VCaP (cell line): ENCODE data around the gene MYRFL.

Experiments used
- H3K27ac ChIP-seq: fragments of 450-650 bp; 2 replicates; pipeline ENCODE4 v1.5.1; 2017
- TF ChIP-seq, protein P1 (sequence below): fragments of 450-650 bp; conservative IDR thresholded peaks from 2 replicates; pipeline ENCODE4 v1.5.1; 2017; ENCODE audit warnings: mild to moderate bottlenecking, moderate library complexity

The MYRFL gene

GRCh38 chr12:69996722-69997121, 171.7 kb downstream of the MYRFL start:
- TF ChIP-seq, protein P1, sequence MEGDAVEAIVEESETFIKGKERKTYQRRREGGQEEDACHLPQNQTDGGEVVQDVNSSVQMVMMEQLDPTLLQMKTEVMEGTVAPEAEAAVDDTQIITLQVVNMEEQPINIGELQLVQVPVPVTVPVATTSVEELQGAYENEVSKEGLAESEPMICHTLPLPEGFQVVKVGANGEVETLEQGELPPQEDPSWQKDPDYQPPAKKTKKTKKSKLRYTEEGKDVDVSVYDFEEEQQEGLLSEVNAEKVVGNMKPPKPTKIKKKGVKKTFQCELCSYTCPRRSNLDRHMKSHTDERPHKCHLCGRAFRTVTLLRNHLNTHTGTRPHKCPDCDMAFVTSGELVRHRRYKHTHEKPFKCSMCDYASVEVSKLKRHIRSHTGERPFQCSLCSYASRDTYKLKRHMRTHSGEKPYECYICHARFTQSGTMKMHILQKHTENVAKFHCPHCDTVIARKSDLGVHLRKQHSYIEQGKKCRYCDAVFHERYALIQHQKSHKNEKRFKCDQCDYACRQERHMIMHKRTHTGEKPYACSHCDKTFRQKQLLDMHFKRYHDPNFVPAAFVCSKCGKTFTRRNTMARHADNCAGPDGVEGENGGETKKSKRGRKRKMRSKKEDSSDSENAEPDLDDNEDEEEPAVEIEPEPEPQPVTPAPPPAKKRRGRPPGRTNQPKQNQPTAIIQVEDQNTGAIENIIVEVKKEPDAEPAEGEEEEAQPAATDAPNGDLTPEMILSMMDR: no peak
- no peak overlapping the region for H3K27ac ChIP-seq

DNA sequence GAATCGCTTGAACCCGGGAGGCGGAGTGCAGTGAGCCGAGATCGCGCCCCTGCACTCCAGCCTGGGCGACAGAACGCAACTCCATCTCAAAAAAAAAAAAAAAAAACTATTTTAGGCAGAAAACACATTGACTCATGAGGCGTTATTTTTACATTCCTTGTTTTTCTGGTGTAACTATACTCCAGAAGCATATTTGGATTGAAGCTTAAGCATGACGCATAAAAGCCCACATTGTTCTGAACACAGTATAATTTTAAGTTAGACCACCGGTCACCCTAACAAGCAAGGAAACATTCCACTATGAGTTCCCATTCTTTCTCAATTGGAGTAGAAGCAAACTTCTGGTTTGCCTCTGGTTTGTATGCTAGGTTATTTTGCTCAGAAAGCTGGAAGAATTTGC, 173.0 kb downstream of the MYRFL start:
- no peak overlapping the region for H3K27ac ChIP-seq
- TF ChIP-seq, protein P1: no peak

DNA sequence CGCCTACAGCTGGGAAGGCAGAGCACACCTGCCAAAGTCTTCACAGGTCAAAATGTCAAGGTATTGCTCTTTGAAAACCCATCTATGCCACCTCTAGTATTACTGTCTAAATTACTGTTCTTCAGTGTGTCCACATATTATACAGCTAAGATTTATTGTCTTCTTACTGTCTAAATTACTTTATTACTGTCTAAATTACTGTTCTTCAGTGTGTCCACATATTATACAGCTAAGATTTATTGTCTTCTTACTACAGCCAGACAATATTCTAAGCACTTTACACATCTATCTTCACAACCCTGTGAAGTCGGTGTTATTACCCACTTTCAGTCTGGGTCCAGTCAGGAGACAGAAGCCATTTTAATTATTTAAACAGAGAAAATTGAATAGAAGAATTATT, 173.9 kb downstream of the MYRFL start:
- TF ChIP-seq, protein P1: no peak
- H3K27ac ChIP-seq: no peak overlapping the region

DNA sequence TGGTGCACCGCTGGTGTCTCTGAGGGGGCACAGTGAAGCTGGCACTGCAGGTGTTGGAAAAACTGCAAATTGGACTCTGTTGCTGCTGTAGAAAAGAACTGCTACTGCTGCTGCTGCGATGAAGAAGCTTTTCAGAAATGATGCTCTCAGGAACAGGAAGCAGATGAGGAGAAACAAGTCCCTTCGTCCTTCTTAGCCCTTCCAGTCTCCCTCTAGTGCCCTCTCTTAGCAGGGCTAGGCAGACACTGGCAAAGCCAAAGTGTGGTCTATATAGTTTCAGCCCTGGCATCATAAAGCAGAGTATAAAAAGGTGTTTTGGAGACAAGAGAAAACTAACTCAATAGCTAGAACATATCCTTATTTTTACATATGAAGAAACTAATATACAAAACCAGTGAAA, 174.5 kb downstream of the MYRFL start:
- no peak overlapping the region for H3K27ac ChIP-seq
- TF ChIP-seq, protein P1: no peak; the same call in 1 of the 2 replicates

GRCh38 chr12:70002097-70002911, 177.3 kb downstream of the MYRFL start:
- no peak overlapping the region for H3K27ac ChIP-seq
- TF ChIP-seq, protein P1: no peak

GRCh38 chr12:70002912-70003255, 177.9 kb downstream of the MYRFL start:
- TF ChIP-seq, protein P1: no peak
- H3K27ac ChIP-seq: no peak overlapping the region

GRCh38 chr12:70005864-70006618, 181.0 kb downstream of the MYRFL start:
- no peak overlapping the region for H3K27ac ChIP-seq
- TF ChIP-seq, protein P1: no peak
